Measurements from ENCODE around the gene C6orf89. TPM values are rescaled to one million over a fixed set of nuclear protein-coding genes. Genes with fewer than 3 reads are reported as not detected.

Gene C6orf89
- polyA plus RNA-seq, 1 donor from 2014 or later = 24.6 TPM

GRCh38 chr6:36863670-36864540, 21.8 kb upstream of the C6orf89 start:
- H2AFZ ChIP-seq (ENCODE audit: low read depth, low read length) = no peak overlapping the region
- no peak for TF ChIP-seq SMC3 (conservative IDR thresholded peaks at IDR 0.05; ENCODE audit: poor library complexity)
- no peak for TF ChIP-seq MXI1 (conservative IDR thresholded peaks at IDR 0.05; ENCODE audit: poor library complexity, severe bottlenecking)
- no peak for TF ChIP-seq EZH2 (IDR thresholded peaks at IDR 0.05; ENCODE audit: borderline replicate concordance, insufficient read depth, low read length, poor library complexity, severe bottlenecking)
- TF ChIP-seq TAF1 (IDR thresholded peaks at IDR 0.05; ENCODE audit: low read depth) = no peak
- TF ChIP-seq REST (IDR thresholded peaks at IDR 0.05; ENCODE audit: borderline replicate concordance) = no peak
- TF ChIP-seq EP300 (conservative IDR thresholded peaks at IDR 0.05; ENCODE audit: poor library complexity, severe bottlenecking) = no peak
- no peak for TF ChIP-seq POLR2AphosphoS5 (IDR thresholded peaks at IDR 0.05)
- TF ChIP-seq RAD21 (conservative IDR thresholded peaks at IDR 0.05) = no peak
- no peak for TF ChIP-seq CTCF (IDR thresholded peaks at IDR 0.05; ENCODE audit: poor library complexity, severe bottlenecking)
- H3K4me2 ChIP-seq (ENCODE audit: low read length) = no peak overlapping the region
- no peak overlapping the region for H3K9ac ChIP-seq (ENCODE audit: low read length)
- H3F3A ChIP-seq (ENCODE audit: insufficient read depth, low read length, poor library complexity, severe bottlenecking) = no peaks in the 10 kb centered on the region
- no peaks in the 10 kb centered on the region for H3K9me2 ChIP-seq (ENCODE audit: insufficient read depth, low read length)
- no peaks in the 10 kb centered on the region for H3K36me3 ChIP-seq (ENCODE audit: insufficient read depth, low read length)
- no peaks in the 10 kb centered on the region for H4K20me1 ChIP-seq (ENCODE audit: insufficient read depth)
- no peaks in the 10 kb centered on the region for H3K27me3 ChIP-seq (ENCODE audit: insufficient read depth, low read depth, low read length)
- no peak overlapping the region for H3K27ac ChIP-seq (ENCODE audit: low read length)
- peaks cover 18% of the 10 kb centered on the region for H3K79me2 ChIP-seq (replicated peaks; ENCODE audit: insufficient read depth, low read length)
- no peak overlapping the region for H3K4me3 ChIP-seq (ENCODE audit: low read length)
- H3K9me3 ChIP-seq (ENCODE audit: low read length) = no peaks in the 10 kb centered on the region

- TF ChIP-seq EP300 (conservative IDR thresholded peaks at IDR 0.05; ENCODE audit: poor library complexity, severe bottlenecking) (no peak), CTCF (IDR thresholded peaks at IDR 0.05; ENCODE audit: poor library complexity, severe bottlenecking) (no peak), EZH2 (IDR thresholded peaks at IDR 0.05; ENCODE audit: borderline replicate concordance, insufficient read depth, low read length, poor library complexity, severe bottlenecking) (no peak), SMC3 (conservative IDR thresholded peaks at IDR 0.05; ENCODE audit: poor library complexity) (no peak), REST (IDR thresholded peaks at IDR 0.05; ENCODE audit: borderline replicate concordance) (no peak), TAF1 (IDR thresholded peaks at IDR 0.05; ENCODE audit: low read depth) (no peak), POLR2AphosphoS5 (IDR thresholded peaks at IDR 0.05) (no peak), RAD21 (conservative IDR thresholded peaks at IDR 0.05) (no peak), MXI1 (conservative IDR thresholded peaks at IDR 0.05; ENCODE audit: poor library complexity, severe bottlenecking) (no peak)
- Histone ChIP-seq H3K36me3 (ENCODE audit: insufficient read depth, low read length) (no peaks in the 10 kb centered on the region), H3F3A (ENCODE audit: insufficient read depth, low read length, poor library complexity, severe bottlenecking) (no peaks in the 10 kb centered on the region), H3K4me3 (ENCODE audit: low read length) (peak overlapping the region; percentile 13), H3K9ac (ENCODE audit: low read length) (no peak overlapping the region), H2AFZ (ENCODE audit: low read depth, low read length) (no peak overlapping the region), H4K20me1 (ENCODE audit: insufficient read depth) (no peaks in the 10 kb centered on the region), H3K9me3 (ENCODE audit: low read length) (no peaks in the 10 kb centered on the region), H3K27me3 (ENCODE audit: insufficient read depth, low read depth, low read length) (no peaks in the 10 kb centered on the region), H3K4me2 (ENCODE audit: low read length) (no peak overlapping the region), H3K79me2 (replicated peaks; ENCODE audit: insufficient read depth, low read length) (peaks cover 26% of the 10 kb centered on the region), H3K9me2 (ENCODE audit: insufficient read depth, low read length) (no peaks in the 10 kb centered on the region), H3K27ac (ENCODE audit: low read length) (peak overlapping the region; percentile 31)
Measured at GRCh38 chr6:36865835-36866234, 19.9 kb upstream of the C6orf89 start.

All from neural cell (in vitro differentiated cells).